PC-3 (cell line): ENCODE measurements around the gene ZBTB7A.

Source experiments
- CTCF ChIP-seq: fragments of 300-600 bp; sonication (generic); conservative IDR thresholded peaks from 2 replicates; pipeline ENCODE4 v1.5.1; 2017; ENCODE audit warnings: antibody characterized with exemption, low read depth, mild to moderate bottlenecking, low read length
- EZH2 ChIP-seq: fragments of 300-600 bp; sonication (generic); IDR thresholded peaks from one replicate; pipeline ENCODE4 v1.6.1; 2017; ENCODE audit warnings: antibody characterized with exemption, mild to moderate bottlenecking, low read length; ENCODE audit not compliant: unreplicated experiment

DNA sequence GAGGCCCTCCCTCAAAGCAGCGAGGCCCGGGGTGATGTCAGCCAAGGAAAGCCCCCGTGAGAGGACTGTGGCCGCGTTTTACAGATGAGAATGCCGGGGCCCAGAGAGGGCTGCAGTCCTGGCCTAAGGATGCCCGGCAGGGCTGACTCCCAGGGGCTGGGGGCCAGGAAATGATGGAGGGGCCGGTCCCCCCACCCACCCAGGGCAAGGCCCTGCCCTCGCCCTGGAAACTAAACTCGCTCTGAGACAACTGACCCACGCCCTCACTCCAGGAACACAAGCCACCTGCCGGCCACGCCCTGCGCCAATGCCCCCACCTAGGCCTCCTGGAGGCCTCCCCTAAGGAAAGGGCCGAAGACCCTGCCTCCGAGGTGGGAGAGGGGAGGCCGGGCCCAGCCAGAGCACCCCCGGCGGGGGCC, 7.2 kb downstream of the ZBTB7A start:
- no peak for TF ChIP-seq CTCF
- no peak for TF ChIP-seq EZH2
